Measurements from ENCODE around the gene ZBTB5. TPM values are rescaled to one million over a fixed set of nuclear protein-coding genes. Genes with fewer than 3 reads are reported as not detected.
A peak's percentile ranks its signal among the peaks of the same experiment; 100 is the strongest.

Gene ZBTB5
- total RNA-seq, 1 experiment from 2014 or later, result 16.7 TPM

GRCh38 chr9:37464426-37465248 is 613 bp downstream of the ZBTB5 start (continued):
- TF ChIP-seq AFF4 (CRISPR knock-in tag; IDR thresholded peaks at IDR 0.05; ENCODE audit: borderline replicate concordance), result no peak
- no peak for TF ChIP-seq ATF2 (CRISPR knock-in tag; IDR thresholded peaks at IDR 0.05; ENCODE audit: borderline replicate concordance, low read depth)
- no peak for TF ChIP-seq NR1H2 (CRISPR knock-in tag; IDR thresholded peaks at IDR 0.05)
- TF ChIP-seq STAT6 (CRISPR knock-in tag; conservative IDR thresholded peaks at IDR 0.05; ENCODE audit: low read depth), result no peak
- TF ChIP-seq ZSCAN18 (CRISPR knock-in tag; IDR thresholded peaks at IDR 0.05), result no peak
- TF ChIP-seq SOX15 (CRISPR knock-in tag; IDR thresholded peaks at IDR 0.05), result no peak
- no peak for TF ChIP-seq PREB (CRISPR knock-in tag; IDR thresholded peaks at IDR 0.05; ENCODE audit: borderline replicate concordance)
- no peak for TF ChIP-seq NFYB (CRISPR knock-in tag; conservative IDR thresholded peaks at IDR 0.05; ENCODE audit: low read depth)
- TF ChIP-seq JUN (CRISPR knock-in tag; IDR thresholded peaks at IDR 0.05), result 0 out of 2 replicates have a peak, but pooled peaks have one; percentile 48
- TF ChIP-seq ZNF281 (CRISPR knock-in tag; IDR thresholded peaks at IDR 0.05), result no peak
- TF ChIP-seq AR (CRISPR knock-in tag; IDR thresholded peaks at IDR 0.05), result no peak
